MG63 (cell line): ENCODE measurements around the gene CEP97. TPM values are rescaled to one million over a fixed set of nuclear protein-coding genes. Genes with fewer than 3 reads are reported as not detected.
"Not testable (repeated sequence)": the region's sequence is repeated elsewhere in the genome, so short reads cannot be mapped to it uniquely, and the experiment has no call there.

Source experiments
- DNase-seq: peaks from one replicate; pipeline ENCODE4 v3.0.0-alpha.2; 2020
- H3K27me3 ChIP-seq: fragments of 250-450 bp; sonication (Bioruptor Pico); 2 replicates; pipeline ENCODE4 v1.5.1; 2020; ENCODE audit warnings: mild to moderate bottlenecking, moderate library complexity
- H3K36me3 ChIP-seq: fragments of 250-450 bp; sonication (Bioruptor Pico); 2 replicates; pipeline ENCODE4 v1.5.1; 2020; ENCODE audit warnings: mild to moderate bottlenecking, moderate library complexity
- H3K4me3 ChIP-seq: fragments of 250-450 bp; sonication (Bioruptor Pico); 2 replicates; pipeline ENCODE4 v1.5.1; 2020; ENCODE audit warnings: mild to moderate bottlenecking, moderate library complexity
- H3K9me3 ChIP-seq: fragments of 250-450 bp; sonication (Bioruptor Pico); 2 replicates; pipeline ENCODE4 v1.5.1; 2020; ENCODE audit warnings: mild to moderate bottlenecking, moderate library complexity
- total RNA-seq: library from RNA; depleted of rRNA; stranded (reverse); fragments of >200 nt; shearing (Covaris generic); gene quantifications from 2 replicates; pipeline ENCODE4 v1.2.3, GENCODE V29; 2014; ENCODE audit warnings: low replicate concordance; rRNA removed

Gene CEP97
- total RNA-seq, result 9.7 and 11.0 TPM in 2 replicates

DNA sequence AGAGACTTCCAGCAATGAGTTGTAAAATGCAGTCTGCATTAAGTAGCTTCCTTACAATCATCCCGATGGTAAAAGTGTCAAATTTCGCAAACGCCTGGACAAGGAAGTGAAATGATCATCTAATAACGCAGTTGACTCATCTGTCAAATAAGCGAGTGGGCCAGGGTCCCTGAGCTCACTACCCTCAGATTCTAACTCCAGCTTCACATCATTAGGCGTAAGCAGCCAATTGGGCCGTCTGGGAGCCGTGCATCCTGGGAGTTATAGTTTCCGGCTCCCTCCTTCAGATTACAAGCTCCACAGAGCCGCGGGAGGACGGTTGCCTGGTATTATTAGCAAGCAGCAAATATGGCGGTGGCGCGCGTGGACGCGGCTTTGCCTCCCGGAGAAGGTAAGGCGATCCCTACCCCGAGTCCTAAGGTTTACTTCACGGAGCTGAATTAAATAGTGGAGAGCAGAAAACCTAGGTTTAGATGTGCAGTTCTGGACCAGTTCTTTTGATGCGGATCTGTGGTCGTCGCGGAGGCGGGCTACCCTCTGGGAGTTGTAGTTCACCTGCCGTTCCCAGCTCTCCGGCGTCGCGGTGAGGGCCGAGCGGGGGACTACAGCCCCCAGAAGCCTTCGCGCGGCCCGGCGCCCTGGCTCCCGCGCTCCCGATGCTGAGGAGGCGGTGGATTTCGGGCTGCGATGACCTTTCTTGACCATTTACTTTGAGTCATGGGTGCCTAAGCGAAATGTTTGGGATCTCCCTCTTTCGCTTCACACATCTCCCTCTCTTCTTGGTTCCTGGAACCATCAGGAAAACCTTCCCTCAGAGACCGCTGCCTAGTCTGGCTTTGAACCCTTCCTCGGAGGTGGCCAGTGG, at the start of gene CEP97:
Gene CEP97 (plus strand): TSS at position 286 of the 865 bp plus-strand sequence. CDS start 63 bp downstream, at position 349.
- peak; percentile 96 for DNase-seq
- Histone ChIP-seq H3K36me3 (peaks cover 24% of the 10 kb centered on the region), H3K9me3 (no peaks in the 10 kb centered on the region), H3K4me3 (peak within 1 kb of the TSS; percentile 80), H3K27me3 (no peaks in the 10 kb centered on the region)

- DNase-seq, result peak; percentile 58
- no peaks in the 10 kb centered on the region for H3K27me3 ChIP-seq
- no peaks in the 10 kb centered on the region for H3K9me3 ChIP-seq
- H3K4me3 ChIP-seq, result peak overlapping the region; percentile 95
- H3K36me3 ChIP-seq, result peaks cover 38% of the 10 kb centered on the region
Measured at GRCh38 chr3:101675709-101676215, 48.7 kb upstream of the CEP97 start.

- peak; percentile 98 for DNase-seq
- H3K4me3 ChIP-seq, result peak overlapping the region; percentile 95
- no peaks in the 10 kb centered on the region for H3K27me3 ChIP-seq
- peaks cover 38% of the 10 kb centered on the region for H3K36me3 ChIP-seq
- H3K9me3 ChIP-seq, result no peaks in the 10 kb centered on the region
Measured at GRCh38 chr3:101676216-101676764, 48.1 kb upstream of the CEP97 start.

DNA sequence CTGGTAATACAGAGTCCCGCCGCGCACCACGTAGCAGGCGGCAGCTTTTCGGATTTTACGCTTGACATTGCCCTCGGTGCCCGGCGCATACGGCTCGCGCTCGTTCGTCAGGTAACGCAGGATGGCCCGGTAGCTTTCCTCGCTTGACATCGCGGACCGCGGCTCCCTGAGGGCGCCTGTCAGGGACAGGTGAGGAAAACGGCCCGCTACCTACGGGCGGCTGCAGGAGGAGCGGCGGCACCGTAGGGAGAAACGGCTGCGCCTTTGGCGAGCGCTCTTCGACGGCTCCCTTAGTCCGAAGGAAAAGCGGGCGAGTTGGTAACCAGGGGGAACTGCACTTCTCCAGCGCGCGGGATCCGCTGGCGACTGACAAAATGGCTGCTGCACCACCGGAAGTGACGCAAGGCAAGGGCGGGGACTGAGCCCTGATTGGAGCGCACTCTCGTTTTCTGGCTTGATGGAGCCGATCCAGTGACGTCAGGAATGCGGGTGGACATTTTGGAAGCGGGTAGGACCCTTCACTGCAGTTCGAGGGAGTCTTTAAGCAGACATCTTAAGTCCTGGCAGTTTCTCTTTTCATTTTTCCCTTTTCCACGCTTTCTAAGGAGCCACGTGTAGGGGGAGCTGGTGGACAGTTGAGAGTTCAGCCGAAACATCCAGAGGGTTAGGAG, 47.5 kb upstream of the CEP97 start, which contains the start of gene ZBTB11:
Gene ZBTB11 (minus strand): TSS at position 368 of the 671 bp plus-strand sequence. CDS start 218 bp downstream, at position 150.
- Histone ChIP-seq H3K36me3 (peaks cover 38% of the 10 kb centered on the region), H3K27me3 (no peaks in the 10 kb centered on the region), H3K9me3 (no peaks in the 10 kb centered on the region), H3K4me3 (peak within 1 kb of the TSS; percentile 95)
- DNase-seq, result peak; percentile 100

DNA sequence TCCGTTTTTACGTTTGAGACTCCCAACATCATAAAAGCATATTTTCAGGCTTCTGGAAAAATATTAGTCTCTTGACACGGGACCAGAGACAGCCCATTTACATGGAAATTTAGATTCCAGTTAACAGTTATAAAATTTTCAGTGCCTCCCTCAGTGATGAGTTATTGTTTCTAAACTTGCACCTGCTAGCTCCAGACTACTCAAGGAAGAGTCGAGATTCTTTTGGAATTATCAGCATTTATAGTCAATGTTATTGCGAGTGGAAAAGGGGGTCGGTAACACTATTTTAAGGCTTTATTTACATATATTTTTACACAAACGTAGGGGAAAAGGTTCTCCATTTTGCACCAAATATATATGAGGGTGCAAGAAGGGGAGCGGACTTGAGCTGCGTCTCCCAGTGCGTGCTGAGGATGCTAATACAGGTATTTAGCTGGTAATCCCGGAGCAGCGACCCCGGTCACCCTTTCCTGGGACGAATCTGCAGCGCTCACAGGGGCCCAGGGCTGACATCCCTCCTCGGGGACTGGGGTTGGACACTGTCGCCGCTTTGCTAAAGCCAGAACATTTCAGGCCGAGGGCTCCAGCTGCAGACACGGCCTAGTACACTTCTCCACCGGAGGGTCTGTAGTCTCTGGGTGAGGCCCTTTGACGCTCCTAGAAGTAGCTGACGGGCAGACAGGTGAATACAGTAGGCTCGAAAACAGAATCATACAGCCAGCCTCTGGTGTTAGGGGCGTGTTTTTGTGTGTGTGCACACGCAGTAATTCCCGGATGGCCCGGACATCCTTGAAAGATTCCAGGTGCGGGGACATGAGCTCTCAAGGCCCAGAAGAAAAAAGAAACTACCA, 46.8 kb upstream of the CEP97 start:
- no peak for DNase-seq
- Histone ChIP-seq H3K9me3 (no peaks in the 10 kb centered on the region), H3K27me3 (no peaks in the 10 kb centered on the region), H3K36me3 (peaks cover 42% of the 10 kb centered on the region), H3K4me3 (peak overlapping the region; percentile 95)

- H3K27me3 ChIP-seq, H3K9me3 ChIP-seq, DNase-seq, H3K4me3 ChIP-seq: not testable (repeated sequence)
- peaks cover 53% of the 10 kb centered on the region for H3K36me3 ChIP-seq
Measured at GRCh38 chr3:101678837-101679236, 45.6 kb upstream of the CEP97 start.

- Histone ChIP-seq H3K9me3 (no peaks in the 10 kb centered on the region), H3K36me3 (peaks cover 65% of the 10 kb centered on the region), H3K27me3 (no peaks in the 10 kb centered on the region), H3K4me3 (no peak overlapping the region)
- DNase-seq, result no peak
Measured at GRCh38 chr3:101680466-101680865, 43.9 kb upstream of the CEP97 start.

GRCh38 chr3:101685050-101685400, 39.4 kb upstream of the CEP97 start:
- no peak for DNase-seq

GRCh38 chr3:101685870-101686307, 38.5 kb upstream of the CEP97 start:
- H3K9me3 ChIP-seq, result no peaks in the 10 kb centered on the region
- no peaks in the 10 kb centered on the region for H3K27me3 ChIP-seq
- peaks cover 54% of the 10 kb centered on the region for H3K36me3 ChIP-seq
- no peak for DNase-seq
- H3K4me3 ChIP-seq, result peak overlapping the region; percentile 93

More at GRCh38 chr3:101685050-101685400, 39.4 kb upstream of the CEP97 start:
- H3K9me3 ChIP-seq, result no peaks in the 10 kb centered on the region
- peak overlapping the region; percentile 93 for H3K4me3 ChIP-seq
- peaks cover 62% of the 10 kb centered on the region for H3K36me3 ChIP-seq
- no peaks in the 10 kb centered on the region for H3K27me3 ChIP-seq

DNA sequence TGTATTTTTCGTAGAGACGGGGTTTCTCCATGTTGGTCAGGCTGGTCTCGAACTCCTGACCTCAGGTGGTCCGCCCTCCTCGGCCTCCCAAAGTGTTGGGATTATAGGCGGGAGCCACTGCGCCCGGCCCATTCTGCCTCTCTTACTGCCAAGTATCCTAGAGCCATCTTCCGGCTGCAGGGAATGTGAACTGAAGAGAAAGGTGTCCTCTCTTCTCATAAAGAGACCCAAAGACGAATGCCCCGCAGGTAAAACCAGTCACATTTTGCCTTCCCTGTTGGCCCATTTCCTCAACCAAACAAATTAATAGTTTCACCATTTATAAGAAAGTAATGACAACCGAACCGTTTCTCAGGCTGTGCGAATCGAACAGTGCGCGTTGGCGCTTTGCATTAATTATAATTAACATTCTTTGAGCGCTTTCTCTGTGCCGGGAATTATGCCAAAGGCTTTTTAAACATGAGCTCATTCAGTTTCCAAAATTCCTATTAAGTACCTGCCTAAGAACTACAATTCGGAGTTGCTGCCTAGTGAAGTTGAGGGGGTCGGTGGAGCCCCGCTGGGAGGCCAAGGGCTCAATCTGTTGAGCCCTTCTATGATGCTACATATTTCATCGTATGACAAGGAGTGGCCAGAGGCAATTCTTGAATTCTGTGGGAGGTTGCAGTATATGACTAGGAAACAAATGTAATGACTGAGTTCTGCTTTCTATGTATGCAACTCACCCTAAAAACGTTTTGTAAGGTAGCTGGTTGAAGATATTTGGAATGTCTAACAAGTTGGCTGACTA, 37.1 kb upstream of the CEP97 start:
- DNase-seq, result no peak
- Histone ChIP-seq H3K36me3 (peaks cover 39% of the 10 kb centered on the region), H3K27me3 (no peaks in the 10 kb centered on the region), H3K9me3 (no peaks in the 10 kb centered on the region), H3K4me3 (peak overlapping the region; percentile 93)

DNA sequence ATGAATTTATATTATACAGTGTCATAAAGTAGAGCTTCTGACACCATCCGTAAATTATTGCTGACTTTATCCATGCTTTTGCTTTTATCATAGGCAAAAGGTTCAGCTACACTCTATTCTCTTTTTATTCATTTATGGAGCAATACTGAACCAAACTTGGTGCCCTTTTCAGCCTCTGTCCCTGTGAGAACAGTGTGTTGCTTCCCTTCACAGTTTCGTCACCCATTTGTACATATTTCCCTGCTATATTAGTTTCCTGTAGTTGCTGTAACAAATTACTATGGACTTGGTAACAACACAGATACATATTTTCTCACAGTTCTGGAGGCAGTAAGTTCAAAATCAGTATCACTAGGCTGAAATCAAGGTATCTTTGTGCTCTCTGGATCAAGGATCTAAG, 35.1 kb upstream of the CEP97 start:
- Histone ChIP-seq H3K27me3 (no peaks in the 10 kb centered on the region), H3K36me3 (peaks cover 20% of the 10 kb centered on the region), H3K4me3 (no peak overlapping the region), H3K9me3 (no peaks in the 10 kb centered on the region)
- no peak for DNase-seq

GRCh38 chr3:101690972-101691371, 33.4 kb upstream of the CEP97 start:
- no peaks in the 10 kb centered on the region for H3K27me3 ChIP-seq
- peaks cover 4% of the 10 kb centered on the region for H3K36me3 ChIP-seq
- no peak overlapping the region for H3K4me3 ChIP-seq
- no peaks in the 10 kb centered on the region for H3K9me3 ChIP-seq
- no peak for DNase-seq

GRCh38 chr3:101691685-101692671, 32.4 kb upstream of the CEP97 start:
- not testable (repeated sequence) for H3K27me3 ChIP-seq, H3K9me3 ChIP-seq, DNase-seq, H3K36me3 ChIP-seq, H3K4me3 ChIP-seq

GRCh38 chr3:101693540-101693939, 30.9 kb upstream of the CEP97 start:
- H3K9me3 ChIP-seq, H3K27me3 ChIP-seq, H3K36me3 ChIP-seq, H3K4me3 ChIP-seq: not testable (repeated sequence)
- DNase-seq, result peak; percentile 41
